HG02885 (cell line): Measurements from ENCODE around the gene NPLOC4.
"Not testable (repeated sequence)": the region's sequence is repeated elsewhere in the genome, so short reads cannot be mapped to it uniquely, and the experiment has no call there.

Source experiments
- ATAC-seq: cut with Tn5 transposase; IDR thresholded peaks from one replicate; pipeline ENCODE4 v1.9.1; 2021; ENCODE audit warnings: mild to moderate bottlenecking; ENCODE audit not compliant: unreplicated experiment, poor library complexity

Gene NPLOC4

GRCh38 chr17:81539571-81539900, 97.4 kb downstream of the NPLOC4 start:
- ATAC-seq = no peak

- no peak for ATAC-seq
Observed at GRCh38 chr17:81538651-81539570, 98.0 kb downstream of the NPLOC4 start.

DNA sequence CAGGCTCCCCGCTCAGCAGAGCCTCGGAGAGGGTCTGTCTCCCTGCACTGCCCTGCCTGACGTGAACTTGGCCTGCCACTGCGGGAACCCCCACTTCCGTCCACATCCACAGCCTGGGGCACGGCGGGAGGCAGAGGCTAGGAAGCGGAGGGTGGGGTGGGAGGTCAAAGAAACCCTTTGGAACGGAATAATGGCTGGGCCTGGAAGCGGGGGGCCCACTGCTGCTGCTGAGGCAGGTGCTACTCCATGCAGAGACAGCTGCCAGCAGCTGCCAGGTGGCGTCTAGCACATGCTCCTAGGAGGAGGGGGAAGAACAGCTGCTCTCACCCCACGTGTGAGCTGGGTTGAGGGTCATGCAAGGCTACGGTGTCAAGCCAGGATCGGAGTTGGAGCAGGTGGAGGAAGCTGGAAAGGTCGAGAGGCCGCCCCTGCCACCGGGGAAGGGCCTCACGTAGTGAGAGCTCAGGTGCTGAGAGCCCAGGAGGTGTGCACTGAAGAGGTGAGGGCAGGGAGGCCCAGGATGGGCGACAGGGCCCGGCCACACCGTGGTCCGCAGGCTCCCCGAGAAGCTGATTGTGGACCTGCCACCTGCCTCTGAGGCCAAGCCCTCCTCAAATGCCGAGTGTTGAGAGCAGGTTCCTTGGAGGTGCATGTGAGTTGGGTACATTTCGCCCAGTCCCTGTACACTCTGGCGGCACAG, 98.9 kb downstream of the NPLOC4 start:
- ATAC-seq = no peak

- no peak for ATAC-seq
Observed at GRCh38 chr17:81537343-81537855, 99.5 kb downstream of the NPLOC4 start.

- ATAC-seq = no peak
Observed at GRCh38 chr17:81536299-81537290, 100.3 kb downstream of the NPLOC4 start.

- no peak for ATAC-seq
Observed at GRCh38 chr17:81535480-81536298, 101.2 kb downstream of the NPLOC4 start.

DNA sequence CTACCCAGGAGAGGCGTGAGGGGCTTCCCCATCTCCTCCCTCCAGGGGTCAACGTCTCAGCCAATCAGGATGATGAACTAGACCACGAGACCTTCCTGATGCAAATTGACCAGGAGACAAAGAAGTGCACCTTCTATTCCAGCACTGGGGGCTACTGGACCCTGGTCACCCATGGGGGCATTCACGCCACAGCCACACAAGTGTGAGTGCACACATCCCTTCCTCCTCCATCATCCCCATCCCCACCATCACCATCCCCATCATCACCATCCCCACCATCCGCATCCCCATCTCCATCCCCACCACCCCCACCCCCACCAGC, 101.9 kb downstream of the NPLOC4 start:
- no peak for ATAC-seq

DNA sequence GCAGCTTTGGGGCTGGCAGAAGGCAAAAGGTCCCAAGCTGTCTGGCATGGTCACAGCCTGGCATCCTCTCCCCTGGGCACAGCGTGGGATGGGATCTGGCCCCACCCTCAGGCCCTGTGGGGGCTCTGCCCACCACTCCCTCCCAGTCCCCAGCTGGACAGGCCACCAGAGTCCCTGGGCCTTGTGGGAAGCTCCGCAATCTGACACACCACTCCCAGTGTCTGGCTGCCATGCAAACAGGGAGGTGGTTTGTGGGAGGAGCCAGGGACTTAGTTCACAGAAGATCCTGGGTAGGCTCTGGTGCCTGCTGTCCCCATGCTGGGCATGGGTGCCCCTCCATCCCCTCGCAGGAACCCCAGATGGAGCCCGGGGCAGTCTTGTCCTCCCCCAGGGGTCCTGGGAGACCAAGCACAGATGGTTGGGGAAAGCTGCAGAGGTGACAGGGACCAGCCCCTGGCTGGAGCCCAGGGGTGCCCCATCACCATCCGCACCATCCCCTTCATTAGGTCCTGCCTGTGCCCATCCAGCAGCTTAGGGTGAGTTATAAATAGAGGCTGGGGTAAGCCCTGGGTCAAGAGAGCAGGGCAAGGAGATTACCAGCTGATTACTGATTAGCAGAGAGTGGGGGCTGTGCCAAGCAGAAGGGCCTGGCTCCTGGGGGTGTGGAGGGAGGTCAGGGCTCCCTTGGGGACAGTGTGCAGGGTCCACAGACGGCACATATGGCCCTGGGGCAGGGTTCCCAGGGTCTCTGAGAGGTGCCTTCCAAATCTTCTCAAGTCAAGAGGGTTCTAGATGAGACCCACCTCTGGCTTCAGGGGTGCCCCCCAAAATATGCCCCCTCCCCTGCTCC, 102.5 kb downstream of the NPLOC4 start:
- ATAC-seq = no peak

DNA sequence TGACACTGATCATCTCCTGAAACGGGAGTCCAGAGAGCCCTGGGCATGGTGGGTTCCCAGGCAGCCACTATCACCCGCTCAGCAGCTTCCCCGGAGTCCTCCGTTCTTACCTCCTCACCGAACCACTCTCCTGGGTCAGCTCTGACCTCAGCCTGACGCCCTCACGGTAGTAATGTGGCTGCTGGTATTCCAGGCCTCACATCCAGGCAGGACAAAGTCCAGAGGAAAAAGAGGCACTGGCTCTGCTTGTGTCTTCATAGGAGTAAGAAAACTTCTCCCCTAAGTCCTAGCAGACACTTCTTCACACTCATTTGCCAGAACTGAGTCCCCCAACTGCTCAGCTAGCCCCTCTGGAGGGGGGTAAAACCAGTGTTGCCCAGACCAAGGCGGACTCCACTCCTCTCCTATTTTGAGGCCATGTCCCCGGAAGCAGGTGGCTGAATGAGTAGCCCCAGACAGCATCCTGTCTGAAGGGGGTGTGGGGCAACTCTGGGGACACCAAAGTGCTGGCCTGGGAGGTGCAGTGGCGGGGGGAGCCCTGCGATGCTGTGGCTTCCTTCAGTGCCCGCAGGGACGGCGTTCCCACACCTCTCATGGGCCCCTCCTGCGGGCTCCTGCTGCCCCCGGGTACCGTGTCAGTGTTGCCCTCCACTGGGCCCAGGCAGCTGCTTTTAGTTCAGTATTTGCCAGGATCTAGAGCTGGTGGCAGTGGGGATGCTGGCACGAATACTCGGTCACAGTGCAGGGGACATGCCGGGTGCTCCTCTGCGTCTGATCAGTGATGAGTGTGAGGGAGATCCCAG, 103.4 kb downstream of the NPLOC4 start:
- no peak for ATAC-seq

GRCh38 chr17:81532490-81533287, 104.2 kb downstream of the NPLOC4 start:
- ATAC-seq = no peak

DNA sequence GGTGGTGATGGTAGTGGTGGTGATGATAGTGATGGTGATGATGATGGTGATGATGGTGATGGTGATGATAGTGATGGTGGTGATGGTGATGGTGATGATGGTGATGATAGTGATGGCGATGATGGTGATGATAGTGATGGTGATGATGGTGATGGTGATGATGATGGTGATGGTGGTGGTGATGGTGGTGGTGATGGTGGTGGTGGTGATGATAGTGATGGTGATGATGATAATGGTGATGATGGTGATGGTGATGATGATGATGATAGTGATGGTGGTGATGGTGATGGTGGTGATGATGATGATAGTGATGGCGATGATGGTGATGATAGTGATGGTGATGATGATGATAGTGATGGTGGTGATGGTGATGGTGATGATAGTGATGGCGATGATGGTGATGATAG, 104.9 kb downstream of the NPLOC4 start:
- not testable (repeated sequence) for ATAC-seq

DNA sequence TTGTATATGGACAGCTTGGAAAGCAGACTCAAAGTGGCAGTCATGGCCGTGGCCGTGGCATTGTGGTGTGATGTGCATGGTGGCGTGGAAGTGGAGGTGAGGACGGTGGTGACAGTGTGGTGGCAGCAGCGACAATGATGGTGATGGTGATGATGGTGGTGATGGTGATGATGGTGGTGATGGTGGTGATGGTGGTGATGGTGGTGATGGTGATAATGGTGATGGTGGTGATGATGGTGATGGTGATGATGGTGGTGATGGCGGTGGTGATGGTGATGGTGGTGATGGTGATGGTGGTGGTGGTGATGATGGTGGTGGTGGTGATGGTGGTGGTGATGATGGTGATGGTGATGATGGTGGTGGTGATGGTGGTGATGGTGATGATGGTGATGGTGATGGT, 105.9 kb downstream of the NPLOC4 start:
- ATAC-seq = not testable (repeated sequence)

- ATAC-seq = no peak
Observed at GRCh38 chr17:81529437-81529803, 107.5 kb downstream of the NPLOC4 start.

DNA sequence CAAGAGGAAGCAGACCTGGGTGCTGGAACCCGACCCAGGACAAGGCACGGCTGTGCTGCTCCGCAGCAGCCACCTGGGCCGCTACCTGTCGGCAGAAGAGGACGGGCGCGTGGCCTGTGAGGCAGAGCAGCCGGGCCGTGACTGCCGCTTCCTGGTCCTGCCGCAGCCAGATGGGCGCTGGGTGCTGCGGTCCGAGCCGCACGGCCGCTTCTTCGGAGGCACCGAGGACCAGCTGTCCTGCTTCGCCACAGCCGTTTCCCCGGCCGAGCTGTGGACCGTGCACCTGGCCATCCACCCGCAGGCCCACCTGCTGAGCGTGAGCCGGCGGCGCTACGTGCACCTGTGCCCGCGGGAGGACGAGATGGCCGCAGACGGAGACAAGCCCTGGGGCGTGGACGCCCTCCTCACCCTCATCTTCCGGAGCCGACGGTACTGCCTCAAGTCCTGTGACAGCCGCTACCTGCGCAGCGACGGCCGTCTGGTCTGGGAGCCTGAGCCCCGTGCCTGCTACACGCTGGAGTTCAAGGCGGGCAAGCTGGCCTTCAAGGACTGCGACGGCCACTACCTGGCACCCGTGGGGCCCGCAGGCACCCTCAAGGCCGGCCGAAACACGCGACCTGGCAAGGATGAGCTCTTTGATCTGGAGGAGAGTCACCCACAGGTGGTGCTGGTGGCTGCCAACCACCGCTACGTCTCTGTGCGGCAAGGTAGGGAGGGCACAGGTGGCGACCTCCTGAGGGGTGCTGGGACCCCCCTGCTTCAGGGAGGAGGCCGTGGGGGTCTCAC, 108.1 kb downstream of the NPLOC4 start:
- ATAC-seq = no peak

GRCh38 chr17:81528384-81528650, 108.6 kb downstream of the NPLOC4 start:
- no peak for ATAC-seq

- ATAC-seq = no peak
Observed at GRCh38 chr17:81527591-81528383, 109.1 kb downstream of the NPLOC4 start, which contains the start of gene FSCN2. FSCN2 (plus strand) TSS chr17:81528377; CDS start chr17:81528532, 155 bp downstream.
